Stimulated activated naive CD8-positive, alpha-beta T cell treated with anti-CD3 and anti-CD28 coated beads, Interleukin-15, Interleukin-2, amounts not matched to agents 100 ng/mL and 50 ng/mL, for 24 hours (primary cell): ENCODE data around the gene SNRPA1.

Experiments
- H3K27ac Mint-ChIP-seq: one replicate; pipeline ENCODE4 v1.8.0; 2021; ENCODE audit warnings: mild to moderate bottlenecking, mixed read lengths
- H3K27me3 Mint-ChIP-seq: one replicate; pipeline ENCODE4 v1.8.0; 2021; ENCODE audit warnings: mixed read lengths
- H3K36me3 Mint-ChIP-seq: one replicate; pipeline ENCODE4 v1.8.0; 2021; ENCODE audit warnings: low read depth, mixed read lengths
- H3K4me1 Mint-ChIP-seq: one replicate; pipeline ENCODE4 v1.8.0; 2021; ENCODE audit warnings: low read depth, mixed read lengths
- H3K4me3 Mint-ChIP-seq: one replicate; pipeline ENCODE4 v1.8.0; 2021; ENCODE audit warnings: mild to moderate bottlenecking, mixed read lengths
- H3K9me3 Mint-ChIP-seq: one replicate; pipeline ENCODE4 v1.8.0; 2021; ENCODE audit warnings: mixed read lengths

Gene SNRPA1

GRCh38 chr15:101286471-101287114 lies 8.5 kb downstream of the SNRPA1 start:
- Mint-ChIP-seq H3K36me3 (peaks cover 93% of the 10 kb centered on the region), H3K4me1 (peaks cover 33% of the 10 kb centered on the region), H3K4me3 (no peak overlapping the region), H3K27ac (no peak overlapping the region), H3K27me3 (no peaks in the 10 kb centered on the region), H3K9me3 (no peaks in the 10 kb centered on the region)

- H3K27me3 Mint-ChIP-seq: no peaks in the 10 kb centered on the region
- H3K4me3 Mint-ChIP-seq: no peak overlapping the region
- H3K27ac Mint-ChIP-seq: peak overlapping the region; percentile 19
- no peaks in the 10 kb centered on the region for H3K9me3 Mint-ChIP-seq
- peaks cover 15% of the 10 kb centered on the region for H3K4me1 Mint-ChIP-seq
- H3K36me3 Mint-ChIP-seq: peaks cover 92% of the 10 kb centered on the region
These were observed 11.1 kb downstream of the SNRPA1 start for GRCh38 chr15:101283931-101284330.

- Mint-ChIP-seq H3K27me3 (no peaks in the 10 kb centered on the region), H3K27ac (no peak overlapping the region), H3K9me3 (no peaks in the 10 kb centered on the region), H3K4me1 (peaks cover 26% of the 10 kb centered on the region), H3K4me3 (no peak overlapping the region), H3K36me3 (peaks cover 65% of the 10 kb centered on the region)
These were observed 15.0 kb downstream of the SNRPA1 start for GRCh38 chr15:101280007-101280406.

GRCh38 chr15:101277943-101278564 lies 17.0 kb downstream of the SNRPA1 start:
- Mint-ChIP-seq H3K9me3 (no peaks in the 10 kb centered on the region), H3K4me1 (peaks cover 30% of the 10 kb centered on the region), H3K36me3 (peaks cover 65% of the 10 kb centered on the region), H3K4me3 (peak overlapping the region; percentile 85), H3K27me3 (no peaks in the 10 kb centered on the region), H3K27ac (peak overlapping the region; percentile 69)

- peak within 1 kb of the TSS; percentile 100 for H3K4me3 Mint-ChIP-seq
- peaks cover 65% of the 10 kb centered on the region for H3K36me3 Mint-ChIP-seq
- H3K27me3 Mint-ChIP-seq: no peaks in the 10 kb centered on the region
- peak within 1 kb of the TSS; percentile 99 for H3K27ac Mint-ChIP-seq
- H3K4me1 Mint-ChIP-seq: peaks cover 30% of the 10 kb centered on the region
- H3K9me3 Mint-ChIP-seq: no peaks in the 10 kb centered on the region
These were observed 17.8 kb downstream of the SNRPA1 start, which contains the start of gene SELENOS for GRCh38 chr15:101277038-101277822. TSS of gene SELENOS (minus strand) at chr15:101277485. CDS start at chr15:101277417, 68 bp downstream.

- Mint-ChIP-seq H3K36me3 (peaks cover 64% of the 10 kb centered on the region), H3K4me1 (peaks cover 30% of the 10 kb centered on the region), H3K27ac (peak overlapping the region; percentile 99), H3K27me3 (no peaks in the 10 kb centered on the region), H3K9me3 (no peaks in the 10 kb centered on the region), H3K4me3 (peak overlapping the region; percentile 100)
These were observed 18.5 kb downstream of the SNRPA1 start for GRCh38 chr15:101276501-101277037.

GRCh38 chr15:101275018-101275417 lies 20.0 kb downstream of the SNRPA1 start:
- Mint-ChIP-seq H3K4me1 (peaks cover 30% of the 10 kb centered on the region), H3K36me3 (peaks cover 62% of the 10 kb centered on the region), H3K27me3 (no peaks in the 10 kb centered on the region), H3K9me3 (no peaks in the 10 kb centered on the region), H3K4me3 (peak overlapping the region; percentile 59), H3K27ac (peak overlapping the region; percentile 17)

- Mint-ChIP-seq H3K27me3 (no peaks in the 10 kb centered on the region), H3K4me1 (peaks cover 30% of the 10 kb centered on the region), H3K9me3 (no peaks in the 10 kb centered on the region), H3K36me3 (peaks cover 60% of the 10 kb centered on the region), H3K4me3 (no peak overlapping the region), H3K27ac (no peak overlapping the region)
These were observed 21.5 kb downstream of the SNRPA1 start for GRCh38 chr15:101273534-101273933.

GRCh38 chr15:101272584-101272983 lies 22.5 kb downstream of the SNRPA1 start:
- Mint-ChIP-seq H3K36me3 (peaks cover 59% of the 10 kb centered on the region), H3K4me1 (peaks cover 24% of the 10 kb centered on the region), H3K9me3 (no peaks in the 10 kb centered on the region), H3K27ac (no peak overlapping the region), H3K4me3 (no peak overlapping the region), H3K27me3 (no peaks in the 10 kb centered on the region)

- Mint-ChIP-seq H3K36me3 (peaks cover 50% of the 10 kb centered on the region), H3K4me1 (peaks cover under 1% of the 10 kb centered on the region), H3K9me3 (no peaks in the 10 kb centered on the region), H3K27me3 (no peaks in the 10 kb centered on the region), H3K4me3 (no peak overlapping the region), H3K27ac (no peak overlapping the region)
These were observed 25.4 kb downstream of the SNRPA1 start for GRCh38 chr15:101269479-101270223.

GRCh38 chr15:101267320-101268104 lies 27.5 kb downstream of the SNRPA1 start:
- Mint-ChIP-seq H3K27me3 (no peaks in the 10 kb centered on the region), H3K36me3 (peaks cover 30% of the 10 kb centered on the region), H3K9me3 (no peaks in the 10 kb centered on the region), H3K4me1 (peaks cover 10% of the 10 kb centered on the region), H3K4me3 (no peak overlapping the region), H3K27ac (no peak overlapping the region)

- Mint-ChIP-seq H3K27ac (no peak overlapping the region), H3K4me3 (no peak overlapping the region), H3K36me3 (peaks cover 23% of the 10 kb centered on the region), H3K27me3 (no peaks in the 10 kb centered on the region), H3K9me3 (no peaks in the 10 kb centered on the region), H3K4me1 (peaks cover 10% of the 10 kb centered on the region)
These were observed 28.3 kb downstream of the SNRPA1 start for GRCh38 chr15:101266787-101267186.

- H3K9me3 Mint-ChIP-seq: no peaks in the 10 kb centered on the region
- peaks cover 16% of the 10 kb centered on the region for H3K36me3 Mint-ChIP-seq
- H3K27ac Mint-ChIP-seq: no peak overlapping the region
- H3K4me3 Mint-ChIP-seq: no peak overlapping the region
- no peaks in the 10 kb centered on the region for H3K27me3 Mint-ChIP-seq
- peaks cover 10% of the 10 kb centered on the region for H3K4me1 Mint-ChIP-seq
These were observed 29.0 kb downstream of the SNRPA1 start for GRCh38 chr15:101266034-101266433.
